ENCODE results near the gene FMNL1. TPM values are rescaled to one million over a fixed set of nuclear protein-coding genes. Genes with fewer than 3 reads are reported as not detected.
A peak's percentile ranks its signal among the peaks of the same experiment; 100 is the strongest.

Gene FMNL1
- total RNA-seq, 4 donors from 2014 or later = 19.2 to 42.9 (median 24.6) TPM

- H3K9me3 ChIP-seq = no peaks in the 10 kb centered on the region
- H3K27me3 ChIP-seq = no peaks in the 10 kb centered on the region
- no peak overlapping the region for H3K4me3 ChIP-seq
- no peak for TF ChIP-seq EP300 (IDR thresholded peaks at IDR 0.05)
- TF ChIP-seq POLR2A (IDR thresholded peaks at IDR 0.05) = no peak
- TF ChIP-seq CTCF (IDR thresholded peaks at IDR 0.05) = no peak
- H3K27ac ChIP-seq = peak overlapping the region in 3 of 4 donors; percentile 64 to 70 (median 68)
- WGBS, 2 donors = 14 to 16% methylated on average over 7 of the region's 7 CpGs
- no peak for DNase-seq (ENCODE audit: low spot score in 2 of 2)
- H3K36me3 ChIP-seq = peaks cover 0 to 46% (median 15%) of the 10 kb centered on the region in 3 donors
- peaks cover 0 to 43% (median 12%) of the 10 kb centered on the region in 4 donors for H3K4me1 ChIP-seq
These were observed 56.3 kb downstream of the FMNL1 start for GRCh38 chr17:45277992-45278391.

GRCh38 chr17:45279898-45280297 lies 58.2 kb downstream of the FMNL1 start:
- WGBS, 2 donors = 77 to 79% methylated on average over 3 of the region's 3 CpGs
- H3K4me3 ChIP-seq = no peak overlapping the region
- H3K36me3 ChIP-seq = peaks cover 0 to 48% (median 18%) of the 10 kb centered on the region in 3 donors
- H3K9me3 ChIP-seq = no peaks in the 10 kb centered on the region
- peaks cover 0 to 31% (median 12%) of the 10 kb centered on the region in 4 donors for H3K4me1 ChIP-seq
- no peak overlapping the region for H3K27ac ChIP-seq
- H3K27me3 ChIP-seq = no peaks in the 10 kb centered on the region
- DNase-seq (ENCODE audit: low spot score in 2 of 2) = no peak
- TF ChIP-seq EP300 (IDR thresholded peaks at IDR 0.05) = no peak
- no peak for TF ChIP-seq POLR2A (IDR thresholded peaks at IDR 0.05)
- TF ChIP-seq CTCF (IDR thresholded peaks at IDR 0.05) = no peak

DNA sequence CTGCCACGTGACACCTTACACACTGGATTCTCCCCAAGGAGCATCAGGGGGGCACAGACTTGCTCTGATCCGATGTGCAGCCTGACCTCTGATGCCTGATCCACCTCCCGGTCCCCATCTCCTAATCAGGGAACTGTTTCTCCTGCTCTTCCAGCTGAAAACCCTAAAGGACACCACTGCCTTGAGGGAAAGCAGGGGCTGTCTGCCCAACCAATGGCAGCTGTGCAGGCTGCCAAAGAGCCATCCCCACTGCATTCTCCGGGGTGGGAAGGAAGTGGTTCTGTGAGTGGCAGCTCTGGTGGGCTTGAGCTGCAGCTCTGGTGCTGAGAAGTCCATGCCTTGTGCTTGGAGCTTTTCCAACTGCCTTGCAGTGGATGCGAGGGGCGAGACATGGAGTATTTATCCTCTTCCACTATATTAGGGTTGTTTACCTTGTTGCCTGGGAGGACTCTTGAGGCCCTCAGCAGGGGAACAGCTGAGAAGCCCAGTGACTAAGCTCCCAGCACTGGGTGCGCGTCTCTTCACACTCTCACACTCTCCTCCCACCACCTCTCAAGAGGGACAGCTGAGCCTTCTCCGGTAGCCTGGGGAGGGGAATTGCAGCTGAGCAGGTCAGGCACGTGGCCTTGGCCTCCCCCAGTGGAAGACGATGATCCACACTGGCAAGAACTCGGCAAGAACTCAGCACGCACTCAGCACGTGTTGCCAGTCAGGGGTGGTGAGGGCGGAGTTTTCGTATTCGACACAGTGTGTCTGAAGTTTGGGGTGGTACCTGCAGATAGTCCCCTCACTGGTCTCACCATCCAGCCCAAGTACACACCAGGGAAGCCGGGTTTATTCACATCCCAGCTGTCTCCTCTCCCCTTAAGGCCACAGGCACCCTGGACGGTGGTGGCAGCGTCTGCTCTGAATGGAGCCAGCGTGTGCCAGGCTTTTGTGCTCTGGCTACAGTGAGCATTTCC lies 61.3 kb downstream of the FMNL1 start:
- 73 to 75% methylated on average over 21 of the region's 21 CpGs for WGBS, 2 donors
- H3K4me1 ChIP-seq = peaks cover 0 to 14% (median 5%) of the 10 kb centered on the region in 4 donors
- H3K4me3 ChIP-seq = no peak overlapping the region
- no peaks in the 10 kb centered on the region for H3K27me3 ChIP-seq
- no peak for DNase-seq (ENCODE audit: low spot score in 2 of 2)
- no peaks in the 10 kb centered on the region for H3K9me3 ChIP-seq
- H3K36me3 ChIP-seq = peaks cover 0 to 79% (median 36%) of the 10 kb centered on the region in 3 donors
- TF ChIP-seq CTCF (IDR thresholded peaks at IDR 0.05) = no peak
- TF ChIP-seq EP300 (IDR thresholded peaks at IDR 0.05) = no peak
- no peak for TF ChIP-seq POLR2A (IDR thresholded peaks at IDR 0.05)
- H3K27ac ChIP-seq = peak overlapping the region in 1 of 4 donors; percentile 42

DNA sequence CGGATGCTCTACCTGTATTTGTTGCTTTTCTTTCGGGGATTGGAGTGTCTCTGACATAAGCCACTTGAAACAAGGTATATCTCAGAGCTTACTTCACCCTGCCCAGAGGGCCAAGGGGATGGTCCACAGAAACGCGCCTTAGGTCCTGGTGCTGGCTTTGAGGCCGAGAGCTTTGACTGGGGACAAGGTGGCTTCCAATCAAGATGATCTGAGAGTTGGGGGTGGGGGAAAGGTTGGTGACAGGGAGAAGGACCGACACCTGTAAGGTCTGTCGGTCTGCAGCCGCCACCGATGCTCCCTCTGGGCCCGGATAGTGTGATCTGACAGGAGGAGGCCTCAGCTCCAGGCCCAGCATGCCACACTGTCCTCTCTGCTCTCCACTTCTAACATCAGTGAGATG lies 62.0 kb downstream of the FMNL1 start:
- H3K36me3 ChIP-seq = peaks cover 0 to 85% (median 36%) of the 10 kb centered on the region in 3 donors
- H3K27me3 ChIP-seq = no peaks in the 10 kb centered on the region
- H3K27ac ChIP-seq = no peak overlapping the region
- WGBS, 2 donors = 86 to 91% methylated on average over 9 of the region's 10 CpGs
- TF ChIP-seq EP300 (IDR thresholded peaks at IDR 0.05) (no peak), POLR2A (IDR thresholded peaks at IDR 0.05) (no peak), CTCF (IDR thresholded peaks at IDR 0.05) (no peak)
- no peaks in the 10 kb centered on the region for H3K9me3 ChIP-seq
- no peak overlapping the region for H3K4me3 ChIP-seq
- no peak for DNase-seq (ENCODE audit: low spot score in 2 of 2)
- peaks cover 0 to 13% (median 0%) of the 10 kb centered on the region in 4 donors for H3K4me1 ChIP-seq
